Measurements from ENCODE around the gene STK38L. TPM values are rescaled to one million over a fixed set of nuclear protein-coding genes. Genes with fewer than 3 reads are reported as not detected.

The STK38L gene
- total and polyA plus RNA-seq, 10 donors = 6.4 to 39.8 (median 26.3) TPM

GRCh38 chr12:27297566-27297965, 53.5 kb downstream of the STK38L start:
- WGBS, 5 donors = 81 to 93% (median 84%) methylated on average over 4 of the region's 4 CpGs
- DNase-seq = no peak
- TF ChIP-seq CTCF (IDR thresholded peaks at IDR 0.05 in 8 of 11, conservative IDR thresholded peaks at IDR 0.05 in 3 of 11) = no peak
- TF ChIP-seq POLR2AphosphoS5 (IDR thresholded peaks at IDR 0.05) = no peak
- TF ChIP-seq POLR2A (IDR thresholded peaks at IDR 0.05) = no peak
- Histone ChIP-seq H3K36me3 (peaks cover 0 to 55% (median 18%) of the 10 kb centered on the region in 6 donors), H3K27me3 (replicated peaks in 1 of 7) (no peaks in the 10 kb centered on the region), H3K9me3 (no peaks in the 10 kb centered on the region), H3K27ac (no peak overlapping the region), H3K4me3 (no peak overlapping the region), H3K4me1 (peaks cover 0 to 4% (median 0%) of the 10 kb centered on the region in 6 donors)
- intact Hi-C loops (cut with DNase I; ENCODE audit: low total_unique reads) = no loop called here

GRCh38 chr12:27299102-27299501, 55.0 kb downstream of the STK38L start:
- 91 to 96% (median 95%) methylated on average over 1 of the region's 1 CpG for WGBS, 5 donors
- Histone ChIP-seq H3K27me3 (replicated peaks in 1 of 7) (no peaks in the 10 kb centered on the region), H3K36me3 (peaks cover 0 to 70% (median 18%) of the 10 kb centered on the region in 6 donors), H3K4me3 (no peak overlapping the region), H3K9me3 (no peaks in the 10 kb centered on the region), H3K4me1 (no peaks in the 10 kb centered on the region), H3K27ac (no peak overlapping the region)
- no peak for DNase-seq
- intact Hi-C loops (cut with DNase I; ENCODE audit: low total_unique reads) = no loop called here
- TF ChIP-seq POLR2A (IDR thresholded peaks at IDR 0.05) = no peak
- TF ChIP-seq CTCF (IDR thresholded peaks at IDR 0.05 in 8 of 11, conservative IDR thresholded peaks at IDR 0.05 in 3 of 11) = no peak
- TF ChIP-seq POLR2AphosphoS5 (IDR thresholded peaks at IDR 0.05) = no peak

GRCh38 chr12:27300226-27300625, 56.1 kb downstream of the STK38L start:
- Histone ChIP-seq H3K9me3 (no peaks in the 10 kb centered on the region), H3K4me1 (no peaks in the 10 kb centered on the region), H3K27me3 (replicated peaks in 1 of 7) (no peaks in the 10 kb centered on the region), H3K36me3 (peaks cover 0 to 71% (median 18%) of the 10 kb centered on the region in 6 donors), H3K4me3 (no peak overlapping the region), H3K27ac (no peak overlapping the region)
- TF ChIP-seq POLR2AphosphoS5 (IDR thresholded peaks at IDR 0.05) (no peak), POLR2A (IDR thresholded peaks at IDR 0.05) (no peak), CTCF (IDR thresholded peaks at IDR 0.05 in 8 of 11, conservative IDR thresholded peaks at IDR 0.05 in 3 of 11) (no peak)
- DNase-seq = no peak
- intact Hi-C loops (cut with DNase I; ENCODE audit: low total_unique reads) = loop anchor here (10.0 kb wide), 1 partner anchor 155 kb away; no protein-coding TSS in a partner anchor

GRCh38 chr12:27303139-27304111, 59.3 kb downstream of the STK38L start:
- 90 to 95% (median 95%) methylated on average over 3 of the region's 3 CpGs for WGBS, 5 donors
- Histone ChIP-seq H3K36me3 (peaks cover 0 to 62% (median 15%) of the 10 kb centered on the region in 6 donors), H3K9me3 (no peaks in the 10 kb centered on the region), H3K4me3 (no peak overlapping the region), H3K27ac (no peak overlapping the region), H3K4me1 (peaks cover 0 to 8% (median 0%) of the 10 kb centered on the region in 6 donors), H3K27me3 (replicated peaks in 1 of 7) (no peaks in the 10 kb centered on the region)
- TF ChIP-seq POLR2A (IDR thresholded peaks at IDR 0.05) (no peak), CTCF (IDR thresholded peaks at IDR 0.05 in 8 of 11, conservative IDR thresholded peaks at IDR 0.05 in 3 of 11) (no peak), POLR2AphosphoS5 (IDR thresholded peaks at IDR 0.05) (no peak)
- DNase-seq = no peak
- intact Hi-C loops (cut with DNase I; ENCODE audit: low total_unique reads) = loop anchor here (10.0 kb wide), 1 partner anchor 159 kb away; no protein-coding TSS in a partner anchor

Data from spleen (tissue), 11 donors.